GM12872 (cell line): ENCODE data around the gene EIF3L.

Experiments
- TF ChIP-seq, protein P1 (sequence below): IDR thresholded peaks from 3 replicates; pipeline ENCODE4 v1.5.1; 2011; ENCODE audit warnings: low read depth, mild to moderate bottlenecking, low read length, moderate library complexity; ENCODE audit not compliant: insufficient read depth

The EIF3L gene

DNA sequence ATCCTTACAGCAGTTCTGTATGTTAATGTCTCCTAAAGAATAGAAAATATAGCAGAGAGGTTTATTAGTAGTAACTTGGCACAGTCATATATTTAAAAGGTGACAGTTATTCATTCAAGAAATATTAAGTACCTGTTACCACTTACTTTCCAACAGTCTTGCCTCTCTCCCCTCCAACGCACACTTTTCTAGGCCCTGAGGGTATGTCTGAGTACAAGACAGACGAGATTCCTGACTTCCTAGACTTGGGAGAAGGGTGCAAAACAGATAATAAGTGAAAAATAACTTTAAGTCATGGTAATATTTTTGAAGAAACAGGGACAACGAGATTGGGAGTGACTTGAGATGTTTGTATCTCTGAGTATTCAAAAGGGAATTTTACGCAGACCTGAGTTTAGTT, 1.6 kb downstream of the EIF3L start:
- TF ChIP-seq, protein P1, sequence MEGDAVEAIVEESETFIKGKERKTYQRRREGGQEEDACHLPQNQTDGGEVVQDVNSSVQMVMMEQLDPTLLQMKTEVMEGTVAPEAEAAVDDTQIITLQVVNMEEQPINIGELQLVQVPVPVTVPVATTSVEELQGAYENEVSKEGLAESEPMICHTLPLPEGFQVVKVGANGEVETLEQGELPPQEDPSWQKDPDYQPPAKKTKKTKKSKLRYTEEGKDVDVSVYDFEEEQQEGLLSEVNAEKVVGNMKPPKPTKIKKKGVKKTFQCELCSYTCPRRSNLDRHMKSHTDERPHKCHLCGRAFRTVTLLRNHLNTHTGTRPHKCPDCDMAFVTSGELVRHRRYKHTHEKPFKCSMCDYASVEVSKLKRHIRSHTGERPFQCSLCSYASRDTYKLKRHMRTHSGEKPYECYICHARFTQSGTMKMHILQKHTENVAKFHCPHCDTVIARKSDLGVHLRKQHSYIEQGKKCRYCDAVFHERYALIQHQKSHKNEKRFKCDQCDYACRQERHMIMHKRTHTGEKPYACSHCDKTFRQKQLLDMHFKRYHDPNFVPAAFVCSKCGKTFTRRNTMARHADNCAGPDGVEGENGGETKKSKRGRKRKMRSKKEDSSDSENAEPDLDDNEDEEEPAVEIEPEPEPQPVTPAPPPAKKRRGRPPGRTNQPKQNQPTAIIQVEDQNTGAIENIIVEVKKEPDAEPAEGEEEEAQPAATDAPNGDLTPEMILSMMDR: no peak

DNA sequence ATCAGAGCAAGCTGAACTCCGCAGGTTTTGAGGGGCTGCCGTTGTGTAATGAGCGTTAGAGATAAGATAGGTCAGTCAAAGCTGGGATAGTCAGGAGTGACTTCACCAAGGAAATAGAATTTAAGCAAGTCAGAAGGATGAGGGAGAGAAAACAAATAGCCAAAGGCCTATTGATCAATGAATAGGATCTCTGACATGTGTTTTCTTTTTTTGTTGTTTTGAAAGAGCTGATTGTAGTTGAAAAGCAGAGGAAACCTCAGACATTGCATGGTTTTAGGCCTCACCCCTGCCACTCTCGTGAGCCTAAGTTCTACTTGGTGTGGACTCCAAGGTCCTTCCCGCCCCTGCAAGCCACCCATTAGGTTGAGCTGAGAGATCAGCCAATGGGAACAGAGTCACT, 3.2 kb downstream of the EIF3L start:
- TF ChIP-seq, protein P1: no peak

DNA sequence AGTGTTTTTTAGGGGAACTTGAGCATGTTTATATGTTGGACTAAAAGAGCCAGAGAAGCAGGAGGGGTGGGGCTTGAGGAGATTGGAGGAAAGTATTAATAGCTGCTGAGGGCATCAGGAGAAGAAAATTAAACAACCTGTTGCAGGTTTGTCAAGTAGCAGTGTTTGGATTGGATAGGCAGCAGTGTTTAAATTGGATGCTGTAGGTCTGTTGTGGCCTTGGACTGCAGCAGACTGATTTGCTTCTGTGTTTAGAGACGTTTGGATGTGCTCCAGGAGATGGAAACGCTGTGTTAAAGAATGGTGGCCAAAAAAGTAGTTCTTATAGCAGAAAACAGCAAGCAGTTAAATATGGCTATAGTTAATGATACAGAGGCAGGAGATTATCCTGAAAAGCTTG, 5.7 kb downstream of the EIF3L start:
- TF ChIP-seq, protein P1: no peak

DNA sequence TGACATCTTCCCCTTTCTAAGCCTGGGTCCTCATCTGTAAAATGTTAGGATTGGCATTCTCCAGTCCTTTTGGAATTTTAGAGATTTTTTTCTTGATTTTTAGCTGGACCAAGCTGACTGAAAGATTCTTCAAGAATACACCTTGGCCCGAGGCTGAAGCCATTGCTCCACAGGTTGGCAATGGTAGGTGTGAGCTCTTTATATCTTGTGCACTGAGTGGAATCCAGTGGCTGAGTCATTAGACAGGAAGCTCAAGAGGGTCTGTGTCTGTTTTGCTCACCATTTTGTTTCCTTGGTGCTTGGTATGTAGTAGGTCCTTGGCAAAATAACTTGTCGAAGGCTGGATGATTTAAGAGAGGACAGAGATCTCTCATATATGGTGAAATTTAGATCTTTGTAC, 6.2 kb downstream of the EIF3L start:
- TF ChIP-seq, protein P1: no peak

DNA sequence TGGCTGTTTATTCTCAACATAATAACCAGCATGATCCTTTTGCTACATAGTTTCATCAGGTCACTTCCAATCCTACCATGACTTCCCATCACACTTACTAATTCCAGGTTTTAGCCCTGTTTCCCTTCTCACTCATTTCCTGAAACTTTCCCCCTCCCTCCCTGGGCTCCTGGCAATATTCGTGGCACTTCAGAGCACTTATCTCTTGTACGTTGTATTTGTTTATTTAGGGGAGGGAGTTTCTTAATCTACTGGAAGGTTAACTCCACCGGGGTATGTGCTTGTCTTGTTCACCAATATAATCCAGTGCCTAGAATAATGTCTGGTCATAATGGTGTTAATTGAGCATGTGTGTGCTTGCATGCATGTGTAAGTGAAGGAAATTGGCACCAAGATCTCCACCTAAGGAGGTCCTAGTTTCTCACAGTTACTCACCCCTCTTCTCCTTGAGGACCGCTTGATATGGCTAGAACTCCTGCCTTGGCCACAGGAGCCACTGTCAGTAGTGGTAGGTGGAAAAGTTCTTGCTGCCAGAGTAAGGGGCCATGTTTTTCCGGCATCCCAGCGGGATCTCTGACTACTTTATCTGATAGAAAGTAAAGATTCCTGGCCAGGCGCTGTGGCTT, 11.7 kb downstream of the EIF3L start:
- TF ChIP-seq, protein P1: no peak

DNA sequence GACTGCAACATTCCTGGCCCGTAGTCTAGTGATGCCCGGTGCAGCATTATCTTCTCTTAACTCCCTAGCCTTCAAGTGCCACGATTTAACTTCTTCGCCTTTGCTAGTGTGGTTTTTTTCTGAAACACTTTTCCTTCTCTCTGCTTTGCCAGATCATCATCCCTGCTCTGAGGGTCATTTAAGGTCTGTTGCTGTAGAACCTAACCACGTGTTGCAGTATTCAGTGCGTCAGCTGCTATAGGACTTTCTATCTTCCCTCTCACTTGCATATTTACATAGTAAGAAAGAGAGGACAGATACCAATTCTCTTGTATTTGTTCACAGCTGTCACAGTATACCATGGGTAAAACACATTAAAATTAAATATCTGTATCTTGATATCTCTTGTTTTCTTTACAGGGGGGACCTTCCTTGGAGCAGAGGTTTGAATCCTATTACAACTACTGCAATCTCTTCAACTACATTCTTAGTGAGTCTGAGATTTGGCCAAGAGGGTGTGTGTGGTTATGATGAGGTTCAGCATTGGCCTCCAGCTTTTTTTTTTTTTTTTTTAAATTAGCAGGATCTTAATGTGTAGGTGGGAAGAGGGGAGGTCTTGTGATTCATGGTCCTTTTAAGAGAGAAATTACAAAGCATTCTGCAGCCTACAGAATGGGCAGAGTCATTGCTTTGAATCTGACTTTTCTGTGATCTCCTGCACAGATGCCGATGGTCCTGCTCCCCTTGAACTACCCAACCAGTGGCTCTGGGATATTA, 13.5 kb downstream of the EIF3L start:
- TF ChIP-seq, protein P1: no peak

DNA sequence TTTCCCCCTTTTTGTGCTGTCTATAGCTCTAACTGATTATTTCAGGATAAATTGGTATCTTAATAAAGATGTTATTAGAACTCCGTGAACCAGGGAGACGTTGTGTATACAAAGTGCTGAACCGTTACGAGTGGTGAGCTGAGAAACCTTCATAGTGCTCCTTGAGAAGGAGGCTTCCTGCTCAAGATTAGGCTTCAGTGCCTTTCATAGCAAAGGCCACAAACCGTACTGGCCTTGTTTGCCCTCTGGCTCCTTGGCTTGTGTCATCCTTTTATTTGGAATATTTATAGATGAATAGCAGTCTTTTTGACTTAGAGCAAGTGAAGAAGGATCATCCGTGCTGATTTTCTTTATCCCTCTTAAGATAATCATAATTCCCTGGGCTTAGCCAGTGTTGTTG, 16.3 kb downstream of the EIF3L start:
- TF ChIP-seq, protein P1: no peak
